Measurements from ENCODE around the gene WFDC1.

WFDC1 gene

GRCh38 chr16:84294531-84295142 is at the start of gene WFDC1:
Gene WFDC1, plus strand, starts transcription at chr16:84294878. Its CDS starts 94 bp downstream, at chr16:84294972.
- H3K4me1 Mint-ChIP-seq (ENCODE audit: low read depth): peaks cover 14% of the 10 kb centered on the region
- H3K27ac Mint-ChIP-seq: no peak within 1 kb of the TSS
- H3K9me3 Mint-ChIP-seq (ENCODE audit: low read depth): no peaks in the 10 kb centered on the region
- peaks cover 36% of the 10 kb centered on the region for H3K27me3 Mint-ChIP-seq
- H3K36me3 Mint-ChIP-seq: no peaks in the 10 kb centered on the region
- peak within 1 kb of the TSS; percentile 54 for H3K4me3 Mint-ChIP-seq

- Mint-ChIP-seq H3K36me3 (no peaks in the 10 kb centered on the region), H3K4me3 (no peak overlapping the region), H3K27ac (no peak overlapping the region), H3K27me3 (peaks cover 9% of the 10 kb centered on the region), H3K9me3 (ENCODE audit: low read depth) (no peaks in the 10 kb centered on the region), H3K4me1 (ENCODE audit: low read depth) (no peaks in the 10 kb centered on the region)
Observed at GRCh38 chr16:84245956-84246678, 48.6 kb upstream of the WFDC1 start.

- Mint-ChIP-seq H3K9me3 (ENCODE audit: low read depth) (no peaks in the 10 kb centered on the region), H3K27ac (no peak overlapping the region), H3K4me1 (ENCODE audit: low read depth) (no peaks in the 10 kb centered on the region), H3K4me3 (no peak overlapping the region), H3K36me3 (no peaks in the 10 kb centered on the region), H3K27me3 (peaks cover 11% of the 10 kb centered on the region)
Observed at GRCh38 chr16:84246679-84247077, 48.0 kb upstream of the WFDC1 start.

DNA sequence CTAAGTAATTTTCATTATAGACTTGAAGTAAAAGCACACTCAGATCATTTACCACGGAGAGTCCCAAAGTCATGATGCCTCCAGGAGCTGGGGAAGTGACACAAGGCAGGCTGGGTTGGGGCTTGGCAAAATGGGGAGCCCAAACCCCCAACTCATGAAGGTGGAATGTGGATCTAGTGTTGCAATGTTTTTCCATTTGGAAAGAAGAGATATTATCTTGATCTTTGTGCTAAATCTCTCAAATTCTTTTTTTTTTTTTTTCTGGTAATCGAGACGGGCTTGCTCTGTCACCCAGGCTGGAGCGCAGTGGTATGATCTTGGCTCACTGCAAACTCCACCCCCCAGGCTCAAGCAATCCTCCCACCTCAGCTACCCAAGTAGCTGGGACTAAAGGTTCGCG is 47.3 kb upstream of the WFDC1 start:
- Mint-ChIP-seq H3K36me3 (no peaks in the 10 kb centered on the region), H3K27me3 (peaks cover 11% of the 10 kb centered on the region), H3K4me1 (ENCODE audit: low read depth) (no peaks in the 10 kb centered on the region), H3K4me3 (no peak overlapping the region), H3K9me3 (ENCODE audit: low read depth) (no peaks in the 10 kb centered on the region), H3K27ac (no peak overlapping the region)

- no peaks in the 10 kb centered on the region for H3K4me1 Mint-ChIP-seq (ENCODE audit: low read depth)
- peaks cover 11% of the 10 kb centered on the region for H3K27me3 Mint-ChIP-seq
- no peaks in the 10 kb centered on the region for H3K9me3 Mint-ChIP-seq (ENCODE audit: low read depth)
Observed at GRCh38 chr16:84247844-84248243, 46.8 kb upstream of the WFDC1 start.

DNA sequence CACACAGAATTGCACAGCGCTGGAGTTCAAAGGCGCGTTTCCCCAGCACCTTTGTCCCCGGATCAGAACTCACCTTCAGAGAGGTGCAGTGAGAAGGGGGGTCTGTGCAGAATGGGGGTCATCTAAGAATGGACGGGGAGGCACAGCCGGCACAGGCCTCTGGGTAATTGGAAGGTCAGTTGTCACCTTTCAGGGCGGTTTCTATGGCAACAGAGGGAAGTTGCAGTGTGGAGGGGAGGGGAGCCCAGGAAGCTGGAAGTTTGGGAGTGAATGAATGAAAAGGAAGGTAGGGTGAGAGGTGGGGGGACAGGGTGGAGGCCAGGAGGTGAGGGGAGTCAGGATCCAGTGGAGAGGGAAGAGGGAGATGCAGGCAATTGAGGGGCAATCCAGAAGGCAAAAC is 42.5 kb upstream of the WFDC1 start:
- no peak overlapping the region for H3K4me3 Mint-ChIP-seq
- peaks cover 14% of the 10 kb centered on the region for H3K27me3 Mint-ChIP-seq
- H3K36me3 Mint-ChIP-seq: no peaks in the 10 kb centered on the region
- no peaks in the 10 kb centered on the region for H3K9me3 Mint-ChIP-seq (ENCODE audit: low read depth)
- no peak overlapping the region for H3K27ac Mint-ChIP-seq
- H3K4me1 Mint-ChIP-seq (ENCODE audit: low read depth): no peaks in the 10 kb centered on the region

More at GRCh38 chr16:84247844-84248243, 46.8 kb upstream of the WFDC1 start:
- H3K27ac Mint-ChIP-seq: no peak overlapping the region
- no peaks in the 10 kb centered on the region for H3K36me3 Mint-ChIP-seq
- no peak overlapping the region for H3K4me3 Mint-ChIP-seq

DNA sequence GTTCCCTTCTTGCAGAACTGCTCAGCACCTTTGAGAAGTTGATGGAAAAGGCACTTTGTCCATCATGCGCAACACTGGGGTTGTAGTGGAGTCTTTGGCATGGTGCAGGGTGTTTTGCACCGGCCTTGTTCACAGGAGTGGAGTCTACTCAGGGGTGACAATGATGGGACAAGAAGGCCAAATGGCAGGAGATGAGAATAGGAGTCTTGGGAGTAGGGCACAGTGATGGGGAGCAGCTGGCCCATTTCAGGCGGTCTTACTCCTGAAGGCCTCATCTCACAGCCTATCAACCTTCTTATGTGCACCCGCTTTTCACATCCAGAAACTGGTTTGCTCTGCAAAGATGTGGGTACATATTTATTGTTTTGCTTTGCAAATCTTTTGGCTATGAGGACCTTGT is 41.5 kb upstream of the WFDC1 start:
- no peaks in the 10 kb centered on the region for H3K36me3 Mint-ChIP-seq
- H3K27me3 Mint-ChIP-seq: peaks cover 17% of the 10 kb centered on the region
- no peak overlapping the region for H3K27ac Mint-ChIP-seq
- no peaks in the 10 kb centered on the region for H3K9me3 Mint-ChIP-seq (ENCODE audit: low read depth)
- H3K4me3 Mint-ChIP-seq: no peak overlapping the region
- H3K4me1 Mint-ChIP-seq (ENCODE audit: low read depth): no peaks in the 10 kb centered on the region

DNA sequence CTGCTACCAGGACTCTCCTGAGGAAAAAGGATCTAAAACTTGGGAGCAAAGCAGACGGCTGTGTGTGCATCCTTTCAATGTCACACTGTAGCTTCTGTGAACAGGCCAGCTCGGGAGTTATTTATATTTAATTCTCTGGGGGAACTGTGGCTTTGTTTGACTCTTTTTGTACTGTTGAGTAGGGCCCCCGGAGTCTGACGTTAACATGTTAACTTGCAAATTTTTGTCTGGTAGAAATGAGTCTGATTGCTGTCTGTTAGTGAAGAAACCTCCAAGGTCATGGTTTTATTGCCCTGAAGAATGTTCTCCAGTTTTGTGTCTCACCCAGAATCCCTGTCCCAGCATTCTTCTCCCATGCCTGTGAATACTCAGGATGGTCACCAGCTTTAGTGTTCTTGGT is 40.6 kb upstream of the WFDC1 start:
- peaks cover 17% of the 10 kb centered on the region for H3K27me3 Mint-ChIP-seq
- H3K9me3 Mint-ChIP-seq (ENCODE audit: low read depth): no peaks in the 10 kb centered on the region
- no peak overlapping the region for H3K27ac Mint-ChIP-seq

GRCh38 chr16:84255050-84255810 is 39.4 kb upstream of the WFDC1 start:
- Mint-ChIP-seq H3K27me3 (peaks cover 17% of the 10 kb centered on the region), H3K27ac (no peak overlapping the region), H3K4me3 (no peak overlapping the region), H3K4me1 (ENCODE audit: low read depth) (no peaks in the 10 kb centered on the region), H3K36me3 (no peaks in the 10 kb centered on the region), H3K9me3 (ENCODE audit: low read depth) (no peaks in the 10 kb centered on the region)

More for the DNA sequence above, 40.6 kb upstream of the WFDC1 start:
- no peak overlapping the region for H3K4me3 Mint-ChIP-seq
- no peaks in the 10 kb centered on the region for H3K4me1 Mint-ChIP-seq (ENCODE audit: low read depth)
- H3K36me3 Mint-ChIP-seq: no peaks in the 10 kb centered on the region

DNA sequence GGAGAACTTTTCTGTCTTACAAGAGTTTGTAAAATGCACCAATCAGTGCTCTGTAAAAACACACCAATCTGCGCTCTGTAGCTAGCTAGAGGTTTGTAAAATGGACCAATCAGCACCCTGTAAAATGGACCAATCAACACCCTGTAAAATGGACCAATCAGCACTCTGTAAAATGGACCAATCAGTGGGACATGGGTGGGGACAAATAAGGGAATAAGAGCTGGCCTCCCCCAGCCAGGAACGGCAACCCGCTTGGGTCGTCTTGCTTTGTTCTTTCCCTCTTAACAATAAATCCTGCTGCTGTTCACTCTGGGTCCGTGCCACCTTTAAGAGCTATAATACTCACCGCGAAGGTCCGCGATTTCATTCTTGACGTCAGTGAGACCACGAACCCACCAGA is 36.4 kb upstream of the WFDC1 start:
- peaks cover 10% of the 10 kb centered on the region for H3K27me3 Mint-ChIP-seq
- H3K4me3 Mint-ChIP-seq: no peak overlapping the region
- H3K36me3 Mint-ChIP-seq: no peaks in the 10 kb centered on the region
- H3K4me1 Mint-ChIP-seq (ENCODE audit: low read depth): no peaks in the 10 kb centered on the region
- no peaks in the 10 kb centered on the region for H3K9me3 Mint-ChIP-seq (ENCODE audit: low read depth)
- H3K27ac Mint-ChIP-seq: no peak overlapping the region

DNA sequence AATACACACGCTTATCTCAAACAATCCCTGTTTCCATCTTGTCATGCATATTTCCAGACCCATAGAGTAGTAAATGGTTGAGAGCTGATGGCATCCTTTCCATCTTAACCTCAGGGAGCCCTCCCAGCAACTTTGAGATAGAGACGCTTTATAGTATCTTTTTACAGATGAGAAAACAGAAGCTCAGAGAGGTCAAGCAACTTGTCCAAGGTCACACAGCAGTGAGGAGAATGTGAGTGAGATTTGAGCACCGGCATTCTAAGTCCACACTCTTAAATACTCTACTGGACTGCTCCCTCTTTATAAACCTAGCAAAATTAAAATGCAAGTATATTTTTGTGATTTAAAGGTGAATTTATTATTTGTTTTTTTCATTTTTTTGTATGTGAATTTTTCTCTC is 35.0 kb upstream of the WFDC1 start:
- Mint-ChIP-seq H3K27me3 (peaks cover 10% of the 10 kb centered on the region), H3K9me3 (ENCODE audit: low read depth) (no peaks in the 10 kb centered on the region), H3K36me3 (no peaks in the 10 kb centered on the region), H3K4me1 (ENCODE audit: low read depth) (no peaks in the 10 kb centered on the region), H3K27ac (no peak overlapping the region), H3K4me3 (no peak overlapping the region)

- Mint-ChIP-seq H3K27me3 (peaks cover 12% of the 10 kb centered on the region), H3K9me3 (ENCODE audit: low read depth) (no peaks in the 10 kb centered on the region), H3K27ac (no peak overlapping the region), H3K4me3 (no peak overlapping the region), H3K4me1 (ENCODE audit: low read depth) (no peaks in the 10 kb centered on the region), H3K36me3 (no peaks in the 10 kb centered on the region)
Observed at GRCh38 chr16:84260766-84261554, 33.7 kb upstream of the WFDC1 start.

GRCh38 chr16:84262031-84262430 is 32.6 kb upstream of the WFDC1 start:
- no peak overlapping the region for H3K27ac Mint-ChIP-seq
- no peaks in the 10 kb centered on the region for H3K36me3 Mint-ChIP-seq
- H3K9me3 Mint-ChIP-seq (ENCODE audit: low read depth): no peaks in the 10 kb centered on the region
- no peak overlapping the region for H3K4me3 Mint-ChIP-seq
- peaks cover 8% of the 10 kb centered on the region for H3K27me3 Mint-ChIP-seq
- no peaks in the 10 kb centered on the region for H3K4me1 Mint-ChIP-seq (ENCODE audit: low read depth)

DNA sequence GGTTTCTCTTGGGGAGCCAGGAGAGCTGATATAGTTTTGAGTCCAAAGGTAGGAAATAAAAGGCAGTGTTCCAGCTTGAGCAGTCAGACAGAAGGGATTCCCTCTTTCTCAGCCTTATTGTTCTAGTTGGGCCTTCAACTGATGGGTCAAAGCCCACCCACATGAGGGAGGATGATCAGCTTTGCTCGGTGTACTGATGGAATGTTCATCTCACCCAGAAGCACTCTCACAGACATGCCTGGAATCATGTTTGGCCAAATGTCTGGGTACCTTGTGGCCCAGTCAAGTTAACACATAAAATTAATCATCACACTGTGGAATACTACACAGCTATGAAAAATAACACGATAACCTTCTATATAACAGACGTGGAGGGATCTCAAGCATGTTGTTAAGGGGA is 31.7 kb upstream of the WFDC1 start:
- no peak overlapping the region for H3K27ac Mint-ChIP-seq
- no peaks in the 10 kb centered on the region for H3K36me3 Mint-ChIP-seq
- H3K4me3 Mint-ChIP-seq: no peak overlapping the region
- H3K4me1 Mint-ChIP-seq (ENCODE audit: low read depth): no peaks in the 10 kb centered on the region
- H3K9me3 Mint-ChIP-seq (ENCODE audit: low read depth): no peaks in the 10 kb centered on the region
- H3K27me3 Mint-ChIP-seq: peaks cover 5% of the 10 kb centered on the region

GRCh38 chr16:84266451-84266850 is 28.2 kb upstream of the WFDC1 start:
- H3K27me3 Mint-ChIP-seq: peaks cover 5% of the 10 kb centered on the region
- no peak overlapping the region for H3K27ac Mint-ChIP-seq
- H3K4me1 Mint-ChIP-seq (ENCODE audit: low read depth): no peaks in the 10 kb centered on the region

More at GRCh38 chr16:84266451-84266850, 28.2 kb upstream of the WFDC1 start:
- H3K9me3 Mint-ChIP-seq (ENCODE audit: low read depth): no peaks in the 10 kb centered on the region
- H3K4me3 Mint-ChIP-seq: no peak overlapping the region
- H3K36me3 Mint-ChIP-seq: no peaks in the 10 kb centered on the region

Data from activated naive CD8-positive, alpha-beta T cell (primary cell).